Measurements from ENCODE around the gene ERVV-1.

- no peak for TF ChIP-seq CTCF (optimal IDR thresholded peaks at IDR 0.05 in 1 of 3, IDR thresholded peaks at IDR 0.05 in 1 of 3, conservative IDR thresholded peaks at IDR 0.05 in 1 of 3; ENCODE audit: extremely low read depth in 1 of 3, insufficient read depth in 2 of 3, low read length in 3 of 3)
- no peak for TF ChIP-seq EZH2 (IDR thresholded peaks at IDR 0.05; ENCODE audit: low read length)
Observed at GRCh38 chr19:52988506-52988905, 25.2 kb upstream of the ERVV-1 start.

Data from keratinocyte (primary cell).